Loucy (cell line): ENCODE results near the gene SERGEF.

Experiments
- H2AFZ ChIP-seq: fragments of 200-600 bp; sonication (generic); 2 replicates; pipeline ENCODE4 v1.6.0; 2016; ENCODE audit warnings: antibody characterized with exemption, mild to moderate bottlenecking, low read length, moderate library complexity
- H3F3A ChIP-seq: fragments of 200-600 bp; 2 replicates; pipeline ENCODE4 v1.6.0; 2016; ENCODE audit warnings: antibody characterized with exemption, low read depth, mild to moderate bottlenecking
- H3K27me3 ChIP-seq: fragments of 200-600 bp; sonication (generic); 2 replicates; pipeline ENCODE4 v1.6.1; 2014; ENCODE audit warnings: low read length, mild to moderate bottlenecking; ENCODE audit not compliant: insufficient read depth, poor library complexity, severe bottlenecking
- H3K36me3 ChIP-seq: fragments of 200-600 bp; sonication (generic); 2 replicates; pipeline ENCODE4 v1.6.1; 2016; ENCODE audit warnings: low read length; ENCODE audit not compliant: insufficient read depth
- H3K4me1 ChIP-seq: fragments of 200-600 bp; sonication (generic); 2 replicates; pipeline ENCODE4 v1.5.1; 2014; ENCODE audit warnings: low read length, mild to moderate bottlenecking; ENCODE audit not compliant: insufficient read depth, poor library complexity, severe bottlenecking
- H3K4me2 ChIP-seq: fragments of 200-600 bp; sonication (generic); 2 replicates; pipeline ENCODE4 v1.6.0; 2014; ENCODE audit warnings: antibody characterized with exemption, low read length, low read depth, mild to moderate bottlenecking; ENCODE audit not compliant: poor library complexity, severe bottlenecking
- H3K4me3 ChIP-seq: fragments of 200-600 bp; sonication (generic); 2 replicates; pipeline ENCODE4 v1.5.1; 2014; ENCODE audit warnings: low read length, mild to moderate bottlenecking, mixed read lengths; ENCODE audit not compliant: poor library complexity, severe bottlenecking
- H3K79me2 ChIP-seq: fragments of 200-600 bp; sonication (generic); 2 replicates; pipeline ENCODE4 v1.6.1; 2014; ENCODE audit warnings: low read length; ENCODE audit not compliant: insufficient read depth
- H3K9ac ChIP-seq: fragments of 200-600 bp; sonication (generic); 2 replicates; pipeline ENCODE4 v1.6.0; 2014; ENCODE audit warnings: mild to moderate bottlenecking, low read depth, low read length, moderate library complexity; ENCODE audit not compliant: poor library complexity, severe bottlenecking
- H3K9me2 ChIP-seq: fragments of 200-600 bp; sonication (generic); replicated peaks from 2 replicates; pipeline ENCODE4 v1.6.1; 2016; ENCODE audit warnings: low read depth, low read length, mixed read lengths
- H3K9me3 ChIP-seq: fragments of 200-600 bp; sonication (generic); 2 replicates; pipeline ENCODE4 v1.6.1; 2014; ENCODE audit warnings: mild to moderate bottlenecking, antibody characterized with exemption, low read length, low read depth; ENCODE audit not compliant: insufficient read depth
- H4K20me1 ChIP-seq: fragments of 200-600 bp; sonication (generic); 2 replicates; pipeline ENCODE4 v1.6.0; 2014; ENCODE audit warnings: antibody characterized with exemption, low read length, mild to moderate bottlenecking; ENCODE audit not compliant: insufficient read depth, poor library complexity, severe bottlenecking
- CTCF ChIP-seq: fragments of 200-600 bp; sonication (generic); conservative IDR thresholded peaks from 2 replicates; pipeline ENCODE4 v1.5.1; 2014; ENCODE audit warnings: mild to moderate bottlenecking, antibody characterized with exemption, low read length
- EZH2phosphoT487 ChIP-seq: fragments of 200-600 bp; IDR thresholded peaks from 2 replicates; pipeline ENCODE4 v1.6.1; 2018; ENCODE audit warnings: antibody characterized with exemption, mild to moderate bottlenecking, moderate library complexity, borderline replicate concordance

SERGEF gene

GRCh38 chr11:17764446-17765218 is 248.2 kb downstream of the SERGEF start:
- Histone ChIP-seq H3K27me3 (no peaks in the 10 kb centered on the region), H3K9me3 (no peaks in the 10 kb centered on the region), H3F3A (no peaks in the 10 kb centered on the region), H3K9me2 (no peaks in the 10 kb centered on the region), H2AFZ (no peak overlapping the region), H3K36me3 (no peaks in the 10 kb centered on the region), H3K9ac (no peak overlapping the region), H3K4me2 (no peak overlapping the region), H3K4me3 (no peak overlapping the region), H3K4me1 (no peaks in the 10 kb centered on the region), H3K79me2 (no peaks in the 10 kb centered on the region), H4K20me1 (no peaks in the 10 kb centered on the region)
- no peak for TF ChIP-seq CTCF
- no peak for TF ChIP-seq EZH2phosphoT487

GRCh38 chr11:17763703-17764102 is 249.1 kb downstream of the SERGEF start:
- no peaks in the 10 kb centered on the region for H3K9me2 ChIP-seq
- H3K4me2 ChIP-seq = no peak overlapping the region
- H3K27me3 ChIP-seq = no peaks in the 10 kb centered on the region
- no peaks in the 10 kb centered on the region for H3K4me1 ChIP-seq
- no peaks in the 10 kb centered on the region for H3F3A ChIP-seq
- no peak overlapping the region for H3K4me3 ChIP-seq
- H3K9me3 ChIP-seq = no peaks in the 10 kb centered on the region
- H4K20me1 ChIP-seq = no peaks in the 10 kb centered on the region
- no peaks in the 10 kb centered on the region for H3K36me3 ChIP-seq
- no peak overlapping the region for H3K9ac ChIP-seq
- H2AFZ ChIP-seq = no peak overlapping the region
- TF ChIP-seq CTCF (no peak), EZH2phosphoT487 (no peak)
- H3K79me2 ChIP-seq = no peaks in the 10 kb centered on the region

- H3K9ac ChIP-seq = no peak overlapping the region
- no peaks in the 10 kb centered on the region for H3K4me1 ChIP-seq
- H4K20me1 ChIP-seq = no peaks in the 10 kb centered on the region
- no peaks in the 10 kb centered on the region for H3F3A ChIP-seq
- no peaks in the 10 kb centered on the region for H3K27me3 ChIP-seq
- no peaks in the 10 kb centered on the region for H3K9me3 ChIP-seq
- no peak overlapping the region for H3K4me2 ChIP-seq
- no peak for TF ChIP-seq CTCF
- no peak for TF ChIP-seq EZH2phosphoT487
- no peak overlapping the region for H3K4me3 ChIP-seq
- H3K79me2 ChIP-seq = no peaks in the 10 kb centered on the region
- no peaks in the 10 kb centered on the region for H3K9me2 ChIP-seq
- H2AFZ ChIP-seq = no peak overlapping the region
- H3K36me3 ChIP-seq = no peaks in the 10 kb centered on the region
Measured at GRCh38 chr11:17763244-17763643, 249.6 kb downstream of the SERGEF start.
